ENCODE results near the gene PCP2. TPM values are rescaled to one million over a fixed set of nuclear protein-coding genes. Genes with fewer than 3 reads are reported as not detected.

PCP2 gene
- total and polyA plus RNA-seq, 2 experiments from 2014 or later, result not detected

GRCh38 chr19:7610491-7611240, 22.9 kb downstream of the PCP2 start:
- Histone ChIP-seq H3K4me1 (ENCODE audit: insufficient read depth) (no peaks in the 10 kb centered on the region), H3K36me3 (ENCODE audit: low read depth) (no peaks in the 10 kb centered on the region), H3K27ac (no peak overlapping the region), H3K79me2 (ENCODE audit: insufficient read depth) (no peaks in the 10 kb centered on the region), H3F3A (ENCODE audit: insufficient read depth) (no peaks in the 10 kb centered on the region), H3K4me2 (ENCODE audit: unreplicated experiment) (no peak overlapping the region), H3K27me3 (replicated peaks; ENCODE audit: insufficient read depth) (no peaks in the 10 kb centered on the region), H3K9ac (no peak overlapping the region), H3K9me3 (ENCODE audit: low read depth) (no peaks in the 10 kb centered on the region), H3K4me3 (no peak overlapping the region), H4K20me1 (ENCODE audit: insufficient read depth) (no peaks in the 10 kb centered on the region), H2AFZ (no peak overlapping the region), H3K9me2 (ENCODE audit: insufficient read depth) (no peaks in the 10 kb centered on the region)
- no peak for DNase-seq
- WGBS, 2 experiments (ENCODE audit: low coverage in 1 of 2, low lambda C conversion rate in 2 of 2, missing lambda C conversion rate in 2 of 2), result 53 to 66% methylated on average over 25 to 30 of the region's 31 CpGs
- TF ChIP-seq EZH2phosphoT487 (IDR thresholded peaks at IDR 0.05; ENCODE audit: insufficient read depth, low read depth) (no peak), EZH2 (IDR thresholded peaks at IDR 0.05; ENCODE audit: insufficient read depth, poor library complexity, severe bottlenecking) (no peak)
- in situ Hi-C loops (cut with MboI), result no loop called here

- WGBS, 2 experiments (ENCODE audit: low coverage in 1 of 2, low lambda C conversion rate in 2 of 2, missing lambda C conversion rate in 2 of 2), result 83 to 86% methylated on average over 20 to 25 of the region's 25 CpGs
Observed at GRCh38 chr19:7607874-7608560, 25.5 kb downstream of the PCP2 start.

DNA sequence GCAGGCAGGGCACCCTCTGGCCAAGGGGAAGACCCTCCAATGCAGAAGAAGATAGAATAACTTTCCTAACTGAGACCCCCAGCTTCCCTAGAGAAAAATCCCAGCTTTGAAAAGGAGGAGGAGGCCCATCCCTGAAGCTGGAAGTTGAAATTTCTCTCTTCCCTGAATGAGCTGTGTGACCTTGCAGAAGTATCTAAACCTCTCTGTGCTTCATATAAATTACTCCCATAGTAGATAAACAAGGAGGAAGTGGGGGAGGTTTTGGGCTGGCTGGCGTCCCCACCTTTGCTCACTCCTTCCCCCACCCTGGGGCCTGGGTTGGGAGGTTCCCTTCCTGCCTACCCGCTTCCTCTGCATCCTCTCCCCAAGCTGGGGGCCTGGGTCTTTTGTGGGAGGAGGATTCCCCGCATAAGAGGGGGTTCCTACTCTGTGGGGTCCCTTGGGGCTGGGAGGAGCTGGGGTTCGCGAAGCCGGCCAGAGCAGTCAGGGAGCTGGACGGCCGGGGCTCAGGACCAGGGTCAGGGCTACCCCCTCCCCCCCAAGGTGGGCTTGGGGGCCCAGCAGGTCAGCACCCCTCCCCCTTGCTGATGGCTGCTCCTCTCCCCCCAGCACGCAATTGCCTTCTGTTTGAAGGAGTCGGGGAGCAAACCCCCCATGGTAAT, 26.2 kb downstream of the PCP2 start:
- no peaks in the 10 kb centered on the region for H3K9me3 ChIP-seq (ENCODE audit: low read depth)
- WGBS, 2 experiments (ENCODE audit: low coverage in 1 of 2, low lambda C conversion rate in 2 of 2, missing lambda C conversion rate in 2 of 2), result 82 to 85% methylated on average over 3 to 10 of the region's 10 CpGs
- no peak for TF ChIP-seq EZH2 (IDR thresholded peaks at IDR 0.05; ENCODE audit: insufficient read depth, poor library complexity, severe bottlenecking)
- TF ChIP-seq EZH2phosphoT487 (IDR thresholded peaks at IDR 0.05; ENCODE audit: insufficient read depth, low read depth), result no peak

More at GRCh38 chr19:7607874-7608560, 25.5 kb downstream of the PCP2 start:
- Histone ChIP-seq H3K4me1 (ENCODE audit: insufficient read depth) (no peaks in the 10 kb centered on the region), H3K36me3 (ENCODE audit: low read depth) (no peaks in the 10 kb centered on the region), H2AFZ (no peak overlapping the region), H4K20me1 (ENCODE audit: insufficient read depth) (no peaks in the 10 kb centered on the region), H3K9me3 (ENCODE audit: low read depth) (no peaks in the 10 kb centered on the region), H3K27ac (no peak overlapping the region), H3K4me3 (no peak overlapping the region), H3F3A (ENCODE audit: insufficient read depth) (no peaks in the 10 kb centered on the region), H3K27me3 (replicated peaks; ENCODE audit: insufficient read depth) (no peaks in the 10 kb centered on the region), H3K9me2 (ENCODE audit: insufficient read depth) (no peaks in the 10 kb centered on the region), H3K4me2 (ENCODE audit: unreplicated experiment) (no peak overlapping the region), H3K9ac (no peak overlapping the region), H3K79me2 (ENCODE audit: insufficient read depth) (no peaks in the 10 kb centered on the region)
- no peak for DNase-seq
- in situ Hi-C loops (cut with MboI), result no loop called here
- TF ChIP-seq EZH2 (IDR thresholded peaks at IDR 0.05; ENCODE audit: insufficient read depth, poor library complexity, severe bottlenecking), result no peak
- TF ChIP-seq EZH2phosphoT487 (IDR thresholded peaks at IDR 0.05; ENCODE audit: insufficient read depth, low read depth), result no peak

DNA sequence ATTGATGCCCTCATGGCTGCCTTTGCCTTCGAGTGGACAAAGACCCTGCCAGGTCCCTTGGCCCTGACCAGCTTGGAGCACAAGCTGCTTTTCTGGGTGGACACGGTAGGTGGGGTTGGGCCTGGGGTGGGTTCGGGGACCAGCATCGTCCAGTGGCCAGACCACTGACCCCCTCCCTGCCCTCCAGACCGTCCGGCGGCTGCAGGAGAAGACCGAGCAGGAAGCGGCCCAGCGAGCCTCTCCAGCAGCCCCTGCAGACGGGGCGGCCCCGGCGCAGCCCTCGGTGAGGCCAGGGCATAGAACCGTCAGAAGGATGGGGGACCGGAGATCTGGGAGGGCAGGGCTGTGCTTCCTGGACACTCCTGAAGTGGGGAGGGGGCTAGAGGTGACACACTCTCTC, 27.2 kb downstream of the PCP2 start:
- H3K36me3 ChIP-seq (ENCODE audit: low read depth), result no peaks in the 10 kb centered on the region
- H4K20me1 ChIP-seq (ENCODE audit: insufficient read depth), result no peaks in the 10 kb centered on the region

More for the DNA sequence above, 26.2 kb downstream of the PCP2 start:
- no peak overlapping the region for H3K9ac ChIP-seq
- H3K4me2 ChIP-seq (ENCODE audit: unreplicated experiment), result no peak overlapping the region
- no peaks in the 10 kb centered on the region for H3K79me2 ChIP-seq (ENCODE audit: insufficient read depth)
- no peaks in the 10 kb centered on the region for H3K9me2 ChIP-seq (ENCODE audit: insufficient read depth)
- H3K4me1 ChIP-seq (ENCODE audit: insufficient read depth), result no peaks in the 10 kb centered on the region
- in situ Hi-C loops (cut with MboI), result no loop called here
- no peaks in the 10 kb centered on the region for H3F3A ChIP-seq (ENCODE audit: insufficient read depth)
- no peak overlapping the region for H2AFZ ChIP-seq
- H3K27ac ChIP-seq, result no peak overlapping the region
- H3K27me3 ChIP-seq (replicated peaks; ENCODE audit: insufficient read depth), result no peaks in the 10 kb centered on the region
- H4K20me1 ChIP-seq (ENCODE audit: insufficient read depth), result no peaks in the 10 kb centered on the region
- DNase-seq, result no peak
- H3K4me3 ChIP-seq, result no peak overlapping the region
- H3K36me3 ChIP-seq (ENCODE audit: low read depth), result no peaks in the 10 kb centered on the region

More for the DNA sequence above, 27.2 kb downstream of the PCP2 start:
- Histone ChIP-seq H3K9me3 (ENCODE audit: low read depth) (no peaks in the 10 kb centered on the region), H2AFZ (no peak overlapping the region), H3K79me2 (ENCODE audit: insufficient read depth) (no peaks in the 10 kb centered on the region), H3K9ac (no peak overlapping the region), H3K27ac (no peak overlapping the region), H3K4me2 (ENCODE audit: unreplicated experiment) (no peak overlapping the region), H3K4me1 (ENCODE audit: insufficient read depth) (no peaks in the 10 kb centered on the region), H3K4me3 (no peak overlapping the region), H3K27me3 (replicated peaks; ENCODE audit: insufficient read depth) (no peaks in the 10 kb centered on the region), H3K9me2 (ENCODE audit: insufficient read depth) (no peaks in the 10 kb centered on the region), H3F3A (ENCODE audit: insufficient read depth) (no peaks in the 10 kb centered on the region)
- no peak for TF ChIP-seq EZH2phosphoT487 (IDR thresholded peaks at IDR 0.05; ENCODE audit: insufficient read depth, low read depth)
- TF ChIP-seq EZH2 (IDR thresholded peaks at IDR 0.05; ENCODE audit: insufficient read depth, poor library complexity, severe bottlenecking), result no peak
- no peak for DNase-seq
- in situ Hi-C loops (cut with MboI), result no loop called here
- 75% methylated on average over 10 to 16 of the region's 17 CpGs for WGBS, 2 experiments (ENCODE audit: low coverage in 1 of 2, low lambda C conversion rate in 2 of 2, missing lambda C conversion rate in 2 of 2)

Data from GM23248 (cell line).